ENCODE measurements around the gene MAPK14. TPM values are rescaled to one million over a fixed set of nuclear protein-coding genes. Genes with fewer than 3 reads are reported as not detected.

The MAPK14 gene
- total and polyA plus RNA-seq, 9 of the 15 experiments (the other 6 are each of a cell fraction or from before 2014, with no cell fraction given) = 8.8 to 62.7 (median 35.5) TPM

- TF ChIP-seq ZBTB9 (CRISPR knock-in tag; IDR thresholded peaks at IDR 0.05) (no peak), PHF21A (IDR thresholded peaks at IDR 0.05; ENCODE audit: borderline replicate concordance, low read depth) (no peak), ZNF79 (CRISPR knock-in tag; IDR thresholded peaks at IDR 0.05; ENCODE audit: low read depth) (no peak), PHB2 (IDR thresholded peaks at IDR 0.05; ENCODE audit: low read depth) (no peak), ETS1 (conservative IDR thresholded peaks at IDR 0.05; ENCODE audit: control insufficient read depth, low read depth, low read length) (no peak), HIVEP1 (CRISPR knock-in tag; IDR thresholded peaks at IDR 0.05) (no peak)
- no TSS peak for BruUV-seq (replicated peaks)
- Histone ChIP-seq H2AFZ (ENCODE audit: low read depth, low read length) (no peak overlapping the region), H3K36me3 (ENCODE audit: control insufficient read depth, insufficient read depth, low read length) (peaks cover 5% of the 10 kb centered on the region; the same call in 1 of the 3 replicates), H4K20me1 (replicated peaks; ENCODE audit: control insufficient read depth, insufficient read depth, low read length) (peaks cover 22% of the 10 kb centered on the region), H3K9ac (ENCODE audit: insufficient read depth in 1 of 2, low read depth in 2 of 2, low read length in 2 of 2) (no peak overlapping the region), H3K27ac (ENCODE audit: extremely low read depth, low read depth, low read length) (0 out of 3 replicates have a peak overlapping the region, but pooled peaks have one; percentile 38), H3K4me2 (ENCODE audit: insufficient read depth, low read length) (no peak overlapping the region), H3K4me3 (no peak overlapping the region), H3K9me1 (ENCODE audit: control insufficient read depth, insufficient read depth, low read length) (peaks cover 6% of the 10 kb centered on the region), H3K79me2 (ENCODE audit: control insufficient read depth, insufficient read depth, low read length) (peaks cover 49% of the 10 kb centered on the region), H3K27me3 (ENCODE audit: control insufficient read depth in 2 of 2, insufficient read depth in 2 of 2, low read length in 2 of 2) (no peaks in the 10 kb centered on the region), H3K9me3 (replicated peaks; ENCODE audit: control insufficient read depth, insufficient read depth, low read depth, low read length) (no peaks in the 10 kb centered on the region), H3K4me1 (replicated peaks in 1 of 2; ENCODE audit: control insufficient read depth in 2 of 2, insufficient read depth in 2 of 2, low read length in 2 of 2) (peaks cover 9 to 16% of the 10 kb centered on the region in 2 experiments; a peak in 3 of 5 replicates)
- DNase-seq (ENCODE audit: extremely low read depth in 1 of 4, low spot score in 3 of 4) (no peak), ATAC-seq (no peak), FAIRE-seq (no peak)
- ChIA-PET POLR2A (interaction anchor here (1.0 to 1.7 kb wide), 2 partner anchors 10 to 34 kb away, joined by 4 to 5 read pairs; no protein-coding TSS in a partner anchor), CTCF (ENCODE audit: low intra/inter-chr PET ratio) (no interaction called here)
- intact Hi-C loops (cut with micrococcal nuclease) (no loop called here), in situ Hi-C loops (cut with MboI) (no loop called here)
- WGBS (ENCODE audit: insufficient coverage, low coverage, missing lambda C conversion rate) = 94% methylated on average over 2 of the region's 2 CpGs
Observed at GRCh38 chr6:36066817-36067216, 39.2 kb downstream of the MAPK14 start.
